NB4 (cell line): ENCODE data around the gene AS3MT.

Source experiments
- MYC ChIP-seq: IDR thresholded peaks from 2 replicates; pipeline ENCODE4 v1.6.1; 2011; ENCODE audit warnings: low read depth, low read length
- POLR2A ChIP-seq: IDR thresholded peaks from 2 replicates; pipeline ENCODE4 v1.6.1; 2011; ENCODE audit warnings: mild to moderate bottlenecking; ENCODE audit not compliant: insufficient read length; ENCODE audit errors: extremely low read depth
- TF ChIP-seq, protein P1 (sequence below): IDR thresholded peaks from one replicate; pipeline ENCODE4 v1.5.1; 2012; ENCODE audit warnings: low read depth, low read length
- TF ChIP-seq, protein P2 (sequence below): IDR thresholded peaks from 2 replicates; pipeline ENCODE4 v1.6.1; 2011; ENCODE audit warnings: low read depth, low read length

DNA sequence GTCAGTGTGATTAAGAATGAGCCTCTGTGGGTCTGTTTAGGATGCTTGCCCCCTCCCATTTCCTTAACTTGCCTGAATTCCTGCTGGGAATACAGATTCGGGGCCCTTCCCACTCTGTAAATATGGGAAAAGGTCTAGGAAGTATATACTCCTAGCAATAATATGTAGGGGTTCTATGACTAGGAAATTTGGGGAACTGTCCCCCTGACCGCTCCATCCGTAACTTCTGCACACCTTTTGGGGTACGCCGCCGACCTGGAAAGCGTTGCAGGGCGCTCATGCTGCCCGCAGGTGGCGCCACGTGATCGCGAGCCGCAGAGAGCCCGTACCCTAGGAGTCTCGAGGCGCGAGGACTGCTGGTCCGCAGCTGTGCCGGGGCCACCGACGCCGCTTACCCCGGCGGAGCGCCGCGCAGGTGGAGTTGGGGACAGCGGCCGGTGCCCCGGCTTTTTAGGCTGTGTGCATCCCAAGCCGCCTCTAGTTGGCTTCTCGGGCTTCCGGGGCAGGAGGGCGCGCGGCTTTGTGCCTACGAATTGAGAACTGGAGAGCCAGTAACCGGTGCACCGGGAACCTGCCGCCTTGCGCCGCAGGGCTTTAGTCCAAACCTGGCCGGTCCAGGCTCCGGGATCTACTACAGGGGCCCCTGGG, 48.2 kb downstream of the AS3MT start:
- TF ChIP-seq POLR2A (no peak), MYC (no peak; the same call in 1 of the 2 replicates)
- TF ChIP-seq, protein P1, sequence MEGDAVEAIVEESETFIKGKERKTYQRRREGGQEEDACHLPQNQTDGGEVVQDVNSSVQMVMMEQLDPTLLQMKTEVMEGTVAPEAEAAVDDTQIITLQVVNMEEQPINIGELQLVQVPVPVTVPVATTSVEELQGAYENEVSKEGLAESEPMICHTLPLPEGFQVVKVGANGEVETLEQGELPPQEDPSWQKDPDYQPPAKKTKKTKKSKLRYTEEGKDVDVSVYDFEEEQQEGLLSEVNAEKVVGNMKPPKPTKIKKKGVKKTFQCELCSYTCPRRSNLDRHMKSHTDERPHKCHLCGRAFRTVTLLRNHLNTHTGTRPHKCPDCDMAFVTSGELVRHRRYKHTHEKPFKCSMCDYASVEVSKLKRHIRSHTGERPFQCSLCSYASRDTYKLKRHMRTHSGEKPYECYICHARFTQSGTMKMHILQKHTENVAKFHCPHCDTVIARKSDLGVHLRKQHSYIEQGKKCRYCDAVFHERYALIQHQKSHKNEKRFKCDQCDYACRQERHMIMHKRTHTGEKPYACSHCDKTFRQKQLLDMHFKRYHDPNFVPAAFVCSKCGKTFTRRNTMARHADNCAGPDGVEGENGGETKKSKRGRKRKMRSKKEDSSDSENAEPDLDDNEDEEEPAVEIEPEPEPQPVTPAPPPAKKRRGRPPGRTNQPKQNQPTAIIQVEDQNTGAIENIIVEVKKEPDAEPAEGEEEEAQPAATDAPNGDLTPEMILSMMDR, result peak; percentile 88
- TF ChIP-seq, protein P2, sequence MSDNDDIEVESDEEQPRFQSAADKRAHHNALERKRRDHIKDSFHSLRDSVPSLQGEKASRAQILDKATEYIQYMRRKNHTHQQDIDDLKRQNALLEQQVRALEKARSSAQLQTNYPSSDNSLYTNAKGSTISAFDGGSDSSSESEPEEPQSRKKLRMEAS, result peak; percentile 98
